ENCODE results near the gene PRSS27.

Gene PRSS27

GRCh38 chr16:2720064-2720457 is at the start of gene PRSS27:
Gene PRSS27, minus strand, starts transcription at chr16:2720224. Its CDS starts 64 bp downstream, at chr16:2720160.
- DNase-seq, result no peak

GRCh38 chr16:2769675-2770056 is 49.6 kb upstream of the PRSS27 start:
- DNase-seq, result no peak

GRCh38 chr16:2769100-2769529 is 49.1 kb upstream of the PRSS27 start:
- no peak for DNase-seq

GRCh38 chr16:2768403-2769089 is 48.5 kb upstream of the PRSS27 start:
- DNase-seq, result no peak

- no peak for DNase-seq
Observed at GRCh38 chr16:2767891-2768290, 47.9 kb upstream of the PRSS27 start.

GRCh38 chr16:2767140-2767731 is 47.2 kb upstream of the PRSS27 start:
- no peak for DNase-seq

- no peak for DNase-seq
Observed at GRCh38 chr16:2766430-2767139, 46.6 kb upstream of the PRSS27 start.

- DNase-seq, result no peak
Observed at GRCh38 chr16:2765462-2766404, 45.7 kb upstream of the PRSS27 start.

- no peak for DNase-seq
Observed at GRCh38 chr16:2764718-2765117, 44.7 kb upstream of the PRSS27 start.

- no peak for DNase-seq
Observed at GRCh38 chr16:2763173-2763572, 43.1 kb upstream of the PRSS27 start.

- no peak for DNase-seq
Observed at GRCh38 chr16:2762711-2763110, 42.7 kb upstream of the PRSS27 start.

GRCh38 chr16:2761886-2762583 is 42.0 kb upstream of the PRSS27 start:
- no peak for DNase-seq

- DNase-seq, result no peak
Observed at GRCh38 chr16:2761472-2761871, 41.4 kb upstream of the PRSS27 start.

GRCh38 chr16:2757344-2757743 is 37.3 kb upstream of the PRSS27 start:
- DNase-seq, result no peak

GRCh38 chr16:2756288-2757015 is 36.4 kb upstream of the PRSS27 start:
- DNase-seq, result no peak

GRCh38 chr16:2755158-2755557 is 35.1 kb upstream of the PRSS27 start:
- DNase-seq, result no peak

GRCh38 chr16:2753733-2754020 is 33.7 kb upstream of the PRSS27 start:
- peak; percentile 59 for DNase-seq

- peak; percentile 97 for DNase-seq
Observed at GRCh38 chr16:2752850-2753732, 33.1 kb upstream of the PRSS27 start.

GRCh38 chr16:2752035-2752849 is 32.2 kb upstream of the PRSS27 start, which contains the start of gene SRRM2:
Gene SRRM2, plus strand, starts transcription at chr16:2752638. Its CDS starts 3,727 bp downstream, at chr16:2756365.
- peak; percentile 99 for DNase-seq

GRCh38 chr16:2751577-2752034 is 31.6 kb upstream of the PRSS27 start:
- peak; percentile 89 for DNase-seq

All from NCI-H69 (cell line).